ENCODE data around the gene TCEANC. TPM values are rescaled to one million over a fixed set of nuclear protein-coding genes. Genes with fewer than 3 reads are reported as not detected.

TCEANC gene
- total RNA-seq, 1 experiment from 2014 or later: 0.29 TPM

- peak; percentile 7 for DNase-seq (ENCODE audit: low read depth)
Observed at GRCh38 chrX:13691841-13692371, 39.0 kb downstream of the TCEANC start.

GRCh38 chrX:13692771-13693231 is 39.9 kb downstream of the TCEANC start:
- no peak for DNase-seq (ENCODE audit: low read depth)

- no peak for DNase-seq (ENCODE audit: low read depth)
Observed at GRCh38 chrX:13693341-13693961, 40.5 kb downstream of the TCEANC start.

- no peak for DNase-seq (ENCODE audit: low read depth)
Observed at GRCh38 chrX:13694359-13694758, 41.4 kb downstream of the TCEANC start.

GRCh38 chrX:13694983-13695382 is 42.0 kb downstream of the TCEANC start:
- DNase-seq (ENCODE audit: low read depth): no peak

- no peak for DNase-seq (ENCODE audit: low read depth)
Observed at GRCh38 chrX:13695601-13696115, 42.7 kb downstream of the TCEANC start.

GRCh38 chrX:13697455-13697854 is 44.5 kb downstream of the TCEANC start:
- no peak for DNase-seq (ENCODE audit: low read depth)

- no peak for DNase-seq (ENCODE audit: low read depth)
Observed at GRCh38 chrX:13697976-13698375, 45.0 kb downstream of the TCEANC start.

GRCh38 chrX:13698432-13698831 is 45.5 kb downstream of the TCEANC start:
- no peak for DNase-seq (ENCODE audit: low read depth)

- DNase-seq (ENCODE audit: low read depth): peak; percentile 20
Observed at GRCh38 chrX:13699183-13699826, 46.4 kb downstream of the TCEANC start.

GRCh38 chrX:13700380-13700779 is 47.4 kb downstream of the TCEANC start:
- no peak for DNase-seq (ENCODE audit: low read depth)

- DNase-seq (ENCODE audit: low read depth): no peak
Observed at GRCh38 chrX:13702111-13702789, 49.3 kb downstream of the TCEANC start.

GRCh38 chrX:13703135-13703534 is 50.2 kb downstream of the TCEANC start:
- DNase-seq (ENCODE audit: low read depth): no peak

- no peak for DNase-seq (ENCODE audit: low read depth)
Observed at GRCh38 chrX:13703589-13703988, 50.6 kb downstream of the TCEANC start.

GRCh38 chrX:13711141-13711540 is 58.2 kb downstream of the TCEANC start:
- DNase-seq (ENCODE audit: low read depth): no peak

Other genes starting within 250 kb of the TCEANC start
- not detected in 2 replicates for gene EGFL6, start 83.5 kb upstream of the TCEANC start, total RNA-seq (2014; rRNA removed; shearing (Covaris generic))
- 15.9 and 17.1 TPM in 2 replicates for gene RAB9A, start 36.0 kb downstream of the TCEANC start, total RNA-seq (2014; rRNA removed; shearing (Covaris generic))
- 8.6 and 10.4 TPM in 2 replicates for gene TRAPPC2, start 81.5 kb downstream of the TCEANC start, total RNA-seq (2014; rRNA removed; shearing (Covaris generic))
- gene OFD1, start 81.6 kb downstream of the TCEANC start, total RNA-seq (2014; rRNA removed; shearing (Covaris generic)): 5.6 and 5.9 TPM in 2 replicates
- 0.43 and 1.6 TPM in 2 replicates for gene GPM6B, start 164.0 kb downstream of the TCEANC start, total RNA-seq (2014; rRNA removed; shearing (Covaris generic))